DND-41 (cell line): Measurements from ENCODE around the gene TINAG.

Experiments used
- ATAC-seq: fragments of 200-7000 bp; cut with Tn5 transposase; 3 replicates; pipeline ENCODE4 v1.9.1; 2021; ENCODE audit warnings: low read depth; ENCODE audit not compliant: insufficient read depth
- DNase-seq: peaks from one replicate; pipeline ENCODE4 v3.0.0-alpha.2; 2020
- H2AFZ ChIP-seq: 2 replicates; pipeline ENCODE4 v1.6.0; 2012; ENCODE audit warnings: low read depth, low read length
- H3K27ac ChIP-seq: 2 replicates; pipeline ENCODE4 v1.5.1; 2012; ENCODE audit warnings: low read length, inconsistent platforms
- H3K27me3 ChIP-seq: fragments of 200-600 bp; sonication (generic); 2 replicates; pipeline ENCODE4 v1.6.0; 2012; ENCODE audit warnings: low read length, mild to moderate bottlenecking, inconsistent platforms; ENCODE audit not compliant: insufficient read depth, poor library complexity
- H3K36me3 ChIP-seq: 2 replicates; pipeline ENCODE4 v1.5.1; 2012; ENCODE audit warnings: low read length, inconsistent platforms; ENCODE audit not compliant: insufficient read depth
- H3K4me1 ChIP-seq: 2 replicates; pipeline ENCODE4 v1.5.1; 2012; ENCODE audit warnings: mild to moderate bottlenecking, low read length; ENCODE audit not compliant: insufficient read depth
- H3K4me2 ChIP-seq: 2 replicates; pipeline ENCODE4 v1.6.0; 2012; ENCODE audit warnings: mild to moderate bottlenecking, moderate library complexity, low read length, inconsistent platforms; ENCODE audit not compliant: insufficient read depth
- H3K4me3 ChIP-seq, 2 experiments: fragments of 200-600 bp in 1 of 2; shearing (Covaris generic) in 1 of 2; 2 replicates each; pipeline ENCODE4 v1.5.1; 2012 to 2016; ENCODE audit warnings: inconsistent platforms in 2 of 2, low read length in 2 of 2, mild to moderate bottlenecking in 2 of 2, low read depth in 1 of 2, moderate library complexity in 1 of 2
- H3K79me2 ChIP-seq: 2 replicates; pipeline ENCODE4 v1.6.0; 2012; ENCODE audit warnings: low read length, inconsistent platforms; ENCODE audit not compliant: insufficient read depth
- H3K9ac ChIP-seq: 2 replicates; pipeline ENCODE4 v1.6.0; 2012; ENCODE audit warnings: low read depth, mild to moderate bottlenecking, inconsistent platforms, low read length, moderate library complexity
- H3K9me3 ChIP-seq: 2 replicates; pipeline ENCODE4 v1.5.1; 2012; ENCODE audit warnings: low read length, moderate library complexity, mild to moderate bottlenecking, inconsistent platforms; ENCODE audit not compliant: insufficient read depth, severe bottlenecking
- H4K20me1 ChIP-seq: 2 replicates; pipeline ENCODE4 v1.6.0; 2012; ENCODE audit warnings: low read length; ENCODE audit not compliant: insufficient read depth
- CTCF ChIP-seq: IDR thresholded peaks from 2 replicates; pipeline ENCODE4 v1.5.1; 2012; ENCODE audit warnings: borderline replicate concordance, low read length, moderate library complexity, mild to moderate bottlenecking; ENCODE audit not compliant: poor library complexity, severe bottlenecking; ENCODE audit errors: extremely low read depth
- EZH2 ChIP-seq: IDR thresholded peaks from 3 replicates; pipeline ENCODE4 v1.6.1; 2012; ENCODE audit warnings: borderline replicate concordance, low read depth, mild to moderate bottlenecking, moderate library complexity, low read length, inconsistent platforms; ENCODE audit not compliant: severe bottlenecking

The TINAG gene

DNA sequence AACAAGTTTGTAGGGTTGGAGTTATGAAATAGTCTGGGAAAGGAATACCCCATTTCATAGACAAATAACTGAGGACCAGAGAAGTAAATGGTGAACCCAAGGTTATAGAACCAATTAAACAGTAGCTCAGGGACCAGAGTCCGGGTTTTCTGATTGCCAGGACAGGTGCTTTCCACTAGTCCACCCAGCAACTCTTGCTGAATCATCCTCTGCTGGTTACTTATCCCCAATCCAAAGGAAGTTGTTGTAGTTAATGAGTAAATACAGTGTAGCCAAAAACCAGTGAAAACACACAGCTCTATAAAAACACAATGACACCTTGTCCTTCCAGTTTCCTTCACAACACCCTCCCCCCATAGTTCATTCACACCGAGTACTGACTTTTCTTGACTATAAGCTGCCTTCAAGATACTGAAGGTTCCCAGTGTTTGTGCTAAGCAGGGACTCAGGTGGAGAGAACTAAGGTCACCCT, 766 bp upstream of the TINAG start:
- Histone ChIP-seq H3K27ac (no peak overlapping the region), H3K36me3 (no peaks in the 10 kb centered on the region), H2AFZ (no peak overlapping the region), H3K4me1 (no peaks in the 10 kb centered on the region), H3K79me2 (no peaks in the 10 kb centered on the region), H3K4me2 (no peak overlapping the region), H3K9ac (no peak overlapping the region), H4K20me1 (no peaks in the 10 kb centered on the region), H3K9me3 (no peaks in the 10 kb centered on the region), H3K4me3 (no peak overlapping the region), H3K27me3 (peaks cover 2% of the 10 kb centered on the region)
- TF ChIP-seq CTCF, result no peak
- TF ChIP-seq EZH2, result no peak
- DNase-seq (no peak), ATAC-seq (no peak)

- peaks cover 2% of the 10 kb centered on the region for H3K27me3 ChIP-seq
- no peaks in the 10 kb centered on the region for H3K4me1 ChIP-seq
- no peak overlapping the region for H3K9ac ChIP-seq
- H4K20me1 ChIP-seq, result no peaks in the 10 kb centered on the region
- H3K4me3 ChIP-seq, result no peak overlapping the region
- H2AFZ ChIP-seq, result no peak overlapping the region
- ATAC-seq (no peak), DNase-seq (no peak)
- no peaks in the 10 kb centered on the region for H3K36me3 ChIP-seq
- TF ChIP-seq EZH2 (no peak), CTCF (no peak)
- H3K27ac ChIP-seq, result no peak overlapping the region
- no peaks in the 10 kb centered on the region for H3K9me3 ChIP-seq
- no peaks in the 10 kb centered on the region for H3K79me2 ChIP-seq
- H3K4me2 ChIP-seq, result no peak overlapping the region
Measured at GRCh38 chr6:54308986-54309315, 710 bp downstream of the TINAG start.

- peaks cover 2% of the 10 kb centered on the region for H3K27me3 ChIP-seq
- DNase-seq, result no peak
- H3K9ac ChIP-seq, result no peak overlapping the region
- no peak overlapping the region for H3K4me2 ChIP-seq
- H4K20me1 ChIP-seq, result no peaks in the 10 kb centered on the region
- no peak overlapping the region for H3K27ac ChIP-seq
- no peaks in the 10 kb centered on the region for H3K9me3 ChIP-seq
- no peaks in the 10 kb centered on the region for H3K36me3 ChIP-seq
- H2AFZ ChIP-seq, result no peak overlapping the region
- TF ChIP-seq CTCF (no peak), EZH2 (no peak)
- ATAC-seq, result no peak
- H3K4me1 ChIP-seq, result no peaks in the 10 kb centered on the region
- no peaks in the 10 kb centered on the region for H3K79me2 ChIP-seq
- H3K4me3 ChIP-seq, result no peak overlapping the region
Measured at GRCh38 chr6:54310377-54311152, 2.3 kb downstream of the TINAG start.

- no peaks in the 10 kb centered on the region for H3K79me2 ChIP-seq
- no peak overlapping the region for H3K9ac ChIP-seq
Measured at GRCh38 chr6:54315656-54316055, 7.4 kb downstream of the TINAG start.

More at GRCh38 chr6:54315656-54316055, 7.4 kb downstream of the TINAG start:
- Histone ChIP-seq H2AFZ (no peak overlapping the region), H4K20me1 (no peaks in the 10 kb centered on the region), H3K4me3 (no peak overlapping the region), H3K4me2 (no peak overlapping the region), H3K4me1 (no peaks in the 10 kb centered on the region), H3K9me3 (no peaks in the 10 kb centered on the region), H3K27me3 (peaks cover 2% of the 10 kb centered on the region), H3K27ac (no peak overlapping the region), H3K36me3 (no peaks in the 10 kb centered on the region)
- ATAC-seq (no peak), DNase-seq (no peak)
- TF ChIP-seq CTCF (no peak), EZH2 (no peak)
